Ecto neural progenitor cell (in vitro differentiated cells): ENCODE data around the gene VAMP2.

Experiments
- DNase-seq: peaks from one replicate; pipeline ENCODE4 v3.0.0-alpha.2; 2018; ENCODE audit warnings: low spot score

VAMP2 gene

GRCh38 chr17:8142887-8143580, 19.7 kb downstream of the VAMP2 start:
- DNase-seq, result no peak

DNA sequence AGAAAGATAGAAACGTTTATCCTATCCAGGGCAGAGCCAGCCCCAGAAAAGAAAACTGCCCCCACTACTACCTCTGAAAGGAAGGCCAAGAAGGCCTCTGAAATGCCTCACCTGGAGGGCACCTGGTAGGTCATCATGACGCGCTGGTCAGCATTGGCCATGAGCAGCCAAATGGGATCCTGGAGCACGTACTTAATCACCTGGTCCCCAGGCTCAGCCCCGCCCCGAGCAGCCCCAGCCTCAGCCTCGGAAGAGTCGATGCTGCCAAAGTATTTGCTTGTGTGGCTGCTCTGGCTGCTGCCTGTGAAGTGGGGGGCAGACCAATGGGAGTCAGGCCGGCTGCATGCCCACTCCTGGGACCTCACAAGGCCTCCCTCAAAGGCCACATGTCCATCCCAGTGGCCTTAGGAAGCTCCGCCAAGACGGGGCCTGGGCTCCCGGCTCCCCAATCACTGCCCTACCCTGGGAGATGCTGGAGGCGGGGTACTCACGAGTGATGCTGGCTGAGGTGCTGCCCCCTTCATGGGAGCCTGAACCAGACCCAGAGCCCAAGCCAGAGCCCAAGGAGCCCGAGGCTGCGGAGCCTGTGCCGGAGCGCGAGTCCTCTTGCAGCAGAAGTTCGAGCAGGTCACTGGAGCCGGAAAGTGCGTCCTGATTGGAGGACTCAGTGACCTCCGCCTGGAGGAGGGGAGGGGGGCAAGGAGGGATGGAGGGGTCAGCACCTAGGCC, 20.4 kb downstream of the VAMP2 start:
- no peak for DNase-seq

DNA sequence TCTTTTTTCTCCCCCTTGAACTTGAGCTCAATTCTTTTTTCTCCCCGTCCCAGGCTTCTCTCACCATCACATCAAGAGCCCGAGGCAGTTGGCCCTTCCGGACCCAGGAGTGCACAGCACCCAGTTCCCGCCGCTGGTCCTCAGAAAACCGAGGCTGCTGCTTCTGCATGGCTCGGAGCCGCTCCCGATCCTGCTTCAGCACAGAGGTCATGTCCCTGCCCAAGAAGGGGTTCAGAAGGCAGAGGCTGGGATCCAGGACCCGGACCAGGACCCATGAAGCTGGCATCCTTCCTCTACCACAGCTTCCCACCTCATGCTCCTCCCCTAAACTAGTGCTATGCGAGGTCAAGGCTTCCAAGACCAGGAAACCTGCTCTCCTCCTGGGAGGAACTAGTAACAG, 21.0 kb downstream of the VAMP2 start:
- DNase-seq, result no peak

DNA sequence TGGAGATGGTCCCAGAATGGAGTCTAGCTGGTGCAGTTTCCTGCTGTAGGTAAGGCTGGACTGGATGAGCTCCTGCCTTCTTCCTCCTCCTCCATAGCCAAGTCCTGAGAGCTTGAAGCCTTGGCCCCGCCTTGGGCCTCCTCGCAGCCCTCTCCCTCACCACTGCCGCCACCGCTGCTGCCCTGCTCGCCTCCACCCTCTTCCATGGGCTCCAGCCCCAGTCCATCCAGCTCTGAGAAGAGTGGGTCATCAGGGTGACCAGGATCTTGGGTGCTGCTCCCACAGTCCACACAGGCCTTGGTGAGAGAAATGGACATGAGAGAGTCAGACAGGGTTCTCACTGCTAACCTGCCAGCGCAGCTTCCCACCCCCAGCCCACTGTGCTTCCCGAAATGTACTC, 21.7 kb downstream of the VAMP2 start:
- no peak for DNase-seq

DNA sequence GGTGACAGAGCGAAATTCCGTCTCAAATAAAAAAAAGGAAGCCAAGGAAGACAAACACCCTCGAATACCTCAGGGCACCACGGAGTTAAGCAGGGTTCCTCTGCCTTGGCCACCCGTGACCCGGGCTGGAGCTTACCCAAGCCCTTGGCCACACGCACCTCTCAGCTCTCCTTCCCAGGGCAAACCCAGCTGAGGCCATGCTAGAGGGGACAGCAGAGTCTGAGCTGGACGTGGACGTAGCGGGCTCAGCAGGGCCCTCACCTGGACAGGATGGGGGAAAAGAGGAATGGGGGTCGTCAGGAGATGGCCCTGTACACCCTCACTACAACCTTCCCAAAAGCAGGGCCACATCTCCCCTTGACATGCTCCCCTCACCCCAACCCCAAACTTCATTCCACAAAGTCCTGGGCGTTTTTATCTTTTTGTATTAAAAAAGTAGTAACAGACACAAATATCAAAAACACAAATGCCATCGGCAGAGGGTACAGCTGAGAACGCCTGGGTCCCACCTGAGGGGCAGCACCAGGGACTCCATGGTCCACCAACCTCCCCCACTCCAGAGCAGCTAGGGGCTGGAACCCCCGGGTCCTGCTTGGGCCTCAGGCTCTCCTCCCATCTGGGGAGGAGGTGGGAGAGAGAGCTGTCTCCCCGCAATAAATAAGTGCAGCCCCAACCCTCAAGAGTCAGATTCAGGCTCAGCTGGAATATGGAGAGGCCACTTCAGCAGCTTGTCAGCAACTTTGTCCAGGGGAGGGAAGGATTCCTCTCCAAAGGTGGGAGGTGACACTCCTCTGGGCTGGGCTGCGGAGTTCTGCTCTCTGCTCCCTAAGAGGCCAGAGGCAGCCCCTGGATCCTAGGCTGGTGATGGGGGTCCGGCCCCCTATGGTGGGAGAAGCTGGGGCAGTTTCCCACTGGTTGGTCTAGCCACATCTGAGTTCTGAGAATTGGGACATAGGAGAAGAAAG, 22.4 kb downstream of the VAMP2 start:
- no peak for DNase-seq

GRCh38 chr17:8138672-8139371, 23.9 kb downstream of the VAMP2 start:
- DNase-seq, result peak; percentile 100

DNA sequence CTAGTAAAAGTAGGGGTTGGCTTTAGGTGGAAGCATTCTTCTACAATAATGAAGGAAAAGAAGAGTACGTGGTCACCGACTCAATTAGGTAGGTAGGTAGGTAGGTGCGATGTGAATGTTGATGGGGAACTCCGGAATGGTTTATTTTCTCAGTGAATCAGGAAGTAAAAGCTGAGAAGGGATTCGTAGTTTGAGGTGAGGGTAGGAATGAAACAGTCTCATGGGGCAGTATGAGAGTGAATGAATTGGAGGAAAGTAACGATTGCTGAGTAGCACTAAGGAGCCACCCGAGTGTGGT, 24.4 kb downstream of the VAMP2 start:
- no peak for DNase-seq

DNA sequence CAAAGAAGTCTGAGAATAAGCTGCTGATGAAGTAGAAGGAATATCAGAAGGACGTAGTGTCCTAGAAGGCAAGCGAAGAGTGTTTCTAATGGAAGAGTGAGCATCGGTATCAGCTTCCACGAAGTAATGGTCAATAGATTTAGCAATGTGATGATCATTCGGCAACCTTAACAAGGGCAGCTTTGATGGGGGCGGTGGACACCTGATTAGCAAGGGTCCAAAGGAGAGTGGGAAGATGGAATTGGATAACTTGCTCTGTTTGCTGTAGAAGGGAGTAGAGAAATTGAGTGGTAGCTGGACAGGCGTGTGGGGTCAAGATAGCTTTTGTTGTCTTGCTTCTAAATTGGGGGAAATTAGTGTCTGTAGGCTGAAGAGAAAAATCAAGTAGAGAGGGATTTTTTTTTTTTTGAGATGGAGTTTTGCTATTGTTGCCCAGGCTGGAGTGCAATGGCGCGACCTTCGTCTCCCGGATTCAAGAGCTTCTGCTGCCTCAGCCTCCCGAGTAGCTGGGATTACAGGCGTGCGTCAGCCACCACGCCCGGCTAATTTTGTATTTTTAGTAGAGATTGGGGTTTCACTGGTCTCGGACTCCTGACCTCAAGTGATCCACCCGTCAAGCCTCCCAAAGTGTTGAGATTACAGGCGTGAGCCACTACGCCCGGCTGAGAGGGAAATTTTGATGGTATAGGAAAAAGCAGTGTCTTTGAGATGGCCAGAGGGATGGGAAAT, 24.9 kb downstream of the VAMP2 start:
- DNase-seq, result no peak

DNA sequence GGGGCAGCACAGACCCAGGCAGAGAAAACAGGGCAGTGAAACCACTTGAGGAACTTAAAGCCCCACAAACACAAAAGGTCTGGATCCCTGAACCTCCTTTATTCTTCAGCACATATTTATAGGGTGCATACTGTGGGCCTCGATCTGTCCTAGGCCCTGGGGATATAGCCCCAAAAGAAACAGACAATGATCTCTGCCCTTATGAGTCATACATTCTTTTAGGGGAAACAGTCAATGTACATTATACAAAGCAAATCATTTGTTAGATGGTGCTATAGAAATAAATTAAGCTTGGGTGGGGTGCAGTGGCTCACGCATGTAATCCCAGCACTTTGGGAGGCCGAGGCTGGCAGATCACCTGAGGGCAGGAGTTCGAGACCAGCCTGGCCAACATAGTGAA, 28.8 kb downstream of the VAMP2 start:
- DNase-seq, result no peak

DNA sequence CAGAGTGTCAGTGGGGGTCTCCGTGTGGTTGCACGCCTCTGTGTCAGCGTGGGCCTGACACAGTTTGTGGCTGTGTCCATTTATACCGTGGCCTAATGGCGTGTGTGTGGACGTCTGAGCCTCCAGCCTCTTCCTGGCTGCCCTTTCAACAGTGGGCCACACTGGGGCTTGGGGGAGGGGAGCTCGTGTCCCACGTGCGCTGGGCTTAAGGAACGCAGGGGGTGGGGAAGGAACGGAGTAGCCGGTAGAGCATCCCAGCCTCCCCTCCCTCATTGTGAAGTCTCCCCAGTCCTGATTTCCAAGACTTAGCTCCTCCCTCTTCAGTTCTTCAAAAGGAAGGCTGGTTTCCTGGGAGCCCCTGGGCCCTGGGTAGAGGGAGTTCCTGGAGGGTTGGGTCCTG, 29.3 kb downstream of the VAMP2 start:
- DNase-seq, result peak; percentile 71

GRCh38 chr17:8131844-8132441, 30.8 kb downstream of the VAMP2 start:
- no peak for DNase-seq

GRCh38 chr17:8128125-8128784, 34.5 kb downstream of the VAMP2 start:
- no peak for DNase-seq

- peak; percentile 86 for DNase-seq
Measured at GRCh38 chr17:8126491-8127066, 36.2 kb downstream of the VAMP2 start.

- peak; percentile 84 for DNase-seq
Measured at GRCh38 chr17:8125947-8126490, 36.7 kb downstream of the VAMP2 start.

- peak; percentile 98 for DNase-seq
Measured at GRCh38 chr17:8125154-8125946, 37.4 kb downstream of the VAMP2 start.

DNA sequence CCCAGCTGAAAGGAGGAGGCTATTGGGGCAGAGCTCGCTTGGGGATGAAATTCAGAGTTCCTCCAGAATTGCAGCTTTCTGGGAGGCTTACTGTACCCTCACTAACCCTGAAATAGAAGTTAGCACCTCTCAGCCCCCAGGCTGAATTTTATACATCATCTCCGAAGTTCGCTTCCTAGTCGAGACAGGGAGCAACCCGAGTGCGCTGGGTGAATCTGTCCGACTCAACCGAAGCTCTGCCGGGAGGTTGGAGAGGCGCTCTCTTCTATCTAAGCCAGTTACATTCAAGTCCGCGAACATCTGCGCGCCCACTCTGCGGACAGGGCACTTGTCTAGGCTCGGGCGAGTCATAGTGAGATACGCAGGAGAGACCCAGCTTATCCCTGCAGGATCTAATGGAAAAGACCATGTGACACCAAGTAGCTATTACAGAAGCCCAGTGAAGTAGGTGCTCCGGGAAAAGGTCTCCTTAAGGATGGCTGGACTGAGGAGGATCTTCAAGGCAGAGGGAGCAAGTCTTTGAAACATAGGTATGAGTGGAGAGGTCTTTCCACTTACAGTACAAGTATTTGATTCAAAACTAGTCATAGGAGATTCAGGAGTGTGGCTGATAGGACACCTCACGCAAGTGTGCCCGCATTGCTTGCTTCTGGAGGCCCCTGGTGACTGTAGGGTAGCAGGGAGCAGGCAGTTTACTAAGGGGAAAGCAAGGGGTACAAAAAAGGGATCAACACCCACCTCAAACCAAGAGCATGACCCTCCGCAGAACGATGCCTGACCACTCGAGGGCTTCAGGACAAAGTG, 38.2 kb downstream of the VAMP2 start:
- peak; percentile 71 for DNase-seq

- DNase-seq, result no peak
Measured at GRCh38 chr17:8123695-8124349, 38.9 kb downstream of the VAMP2 start, which contains the start of gene HES7. Gene HES7 (minus strand): TSS chr17:8124106. CDS start chr17:8124084, 22 bp downstream.
